HG03196 (cell line): ENCODE measurements around the gene STEEP1.

Source experiments
- ATAC-seq: cut with Tn5 transposase; IDR thresholded peaks from one replicate; pipeline ENCODE4 v1.9.1; 2021; ENCODE audit not compliant: unreplicated experiment

Gene STEEP1

GRCh38 chrX:119489212-119490074 lies 75.8 kb downstream of the STEEP1 start:
- no peak for ATAC-seq

- no peak for ATAC-seq
Measured at GRCh38 chrX:119488749-119489148, 76.5 kb downstream of the STEEP1 start.
